Stimulated activated CD4-positive, alpha-beta T cell treated with anti-CD3 and anti-CD28 coated beads, Interleukin-1b, Interleukin-23, amount 100 ng/mL, for 48 hours (primary cell): Measurements from ENCODE around the gene CEP112.
"Not testable (repeated sequence)": the region's sequence is repeated elsewhere in the genome, so short reads cannot be mapped to it uniquely, and the experiment has no call there.

Experiments used
- DNase-seq: peaks from one replicate; pipeline ENCODE4 v3.0.0-alpha.2; 2020

CEP112 gene

DNA sequence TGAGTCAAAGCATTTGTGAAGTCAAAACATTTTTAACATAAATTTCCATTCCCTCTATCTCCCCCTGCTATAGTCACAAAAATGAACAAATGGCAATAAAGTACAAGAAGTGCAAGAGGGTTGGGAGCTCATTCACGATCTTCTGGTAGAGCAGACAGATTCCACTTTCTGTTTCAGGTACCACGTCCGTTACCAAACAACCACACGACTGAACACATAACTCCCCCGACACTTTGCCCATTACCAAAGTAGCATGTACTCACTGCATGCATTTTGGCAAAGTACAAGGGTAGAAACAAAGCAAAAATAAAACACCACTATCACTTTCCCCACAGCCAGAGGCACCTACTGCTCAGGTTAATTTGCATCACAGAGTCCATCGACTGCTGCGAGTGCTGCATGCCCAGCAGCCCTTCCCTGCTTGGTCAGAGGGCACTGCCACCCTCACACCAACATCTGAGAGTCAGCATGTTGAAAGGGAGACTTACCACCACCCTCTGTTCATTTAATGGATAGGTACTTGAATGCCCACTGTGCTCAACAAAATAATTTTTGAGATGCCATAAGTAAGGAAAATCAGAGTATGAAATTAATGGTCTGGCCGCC, 480.2 kb downstream of the CEP112 start:
- no peak for DNase-seq

DNA sequence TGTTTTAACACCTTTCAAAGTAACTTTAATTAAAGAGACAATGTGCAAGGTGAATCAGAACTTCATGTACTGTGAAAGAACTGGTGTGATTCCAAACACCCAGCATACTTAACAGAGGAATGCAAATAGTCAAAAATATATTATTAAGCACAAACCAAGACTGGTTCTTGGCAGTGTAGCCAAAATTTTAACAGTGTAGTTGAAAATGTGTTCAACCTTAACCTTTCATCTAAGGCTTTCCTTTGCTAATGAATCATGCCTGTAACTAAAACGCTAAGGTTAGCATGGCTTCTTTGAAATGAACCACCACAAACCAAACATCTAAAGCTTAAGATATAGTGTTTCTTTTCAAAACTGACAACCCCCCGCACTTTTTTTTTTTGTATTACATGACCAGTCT, 484.2 kb downstream of the CEP112 start:
- no peak for DNase-seq

DNA sequence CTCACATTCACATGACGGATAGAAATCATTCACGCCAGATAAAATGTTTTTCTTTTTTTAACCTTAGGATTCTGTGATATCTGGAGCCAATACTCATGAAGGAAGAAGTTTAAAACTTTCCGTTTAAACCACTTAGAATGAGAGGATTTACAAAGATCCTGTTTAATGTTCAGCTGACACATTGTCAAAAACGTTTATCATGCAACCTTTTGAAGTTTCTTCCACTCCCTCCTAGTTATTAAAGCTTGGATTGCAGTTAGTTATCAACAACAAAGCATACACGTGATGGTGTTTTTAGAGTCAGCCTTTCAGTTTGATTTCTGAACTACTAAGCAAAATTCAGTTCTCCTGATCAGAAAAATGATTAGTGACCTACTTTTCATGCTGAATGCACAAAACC, 487.2 kb downstream of the CEP112 start:
- no peak for DNase-seq

DNA sequence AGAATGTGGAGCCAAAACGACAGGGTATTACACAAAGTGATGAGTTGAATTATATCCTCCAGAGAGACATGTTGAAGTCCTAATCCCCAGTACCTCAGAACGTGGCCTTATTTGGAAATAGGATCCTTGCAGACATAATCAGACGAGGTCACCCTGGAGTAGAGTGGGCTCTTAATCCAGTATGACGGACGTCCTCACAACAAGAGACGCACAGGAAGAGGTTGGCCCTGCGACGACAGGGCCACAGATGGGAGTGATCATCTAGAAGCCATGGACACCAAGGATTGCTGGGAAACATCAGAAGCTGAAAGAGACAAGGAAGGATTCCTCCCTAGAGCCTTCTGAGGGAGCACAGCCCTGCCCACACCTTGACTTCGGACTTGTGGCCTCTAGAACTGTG, 488.0 kb downstream of the CEP112 start:
- DNase-seq = no peak

DNA sequence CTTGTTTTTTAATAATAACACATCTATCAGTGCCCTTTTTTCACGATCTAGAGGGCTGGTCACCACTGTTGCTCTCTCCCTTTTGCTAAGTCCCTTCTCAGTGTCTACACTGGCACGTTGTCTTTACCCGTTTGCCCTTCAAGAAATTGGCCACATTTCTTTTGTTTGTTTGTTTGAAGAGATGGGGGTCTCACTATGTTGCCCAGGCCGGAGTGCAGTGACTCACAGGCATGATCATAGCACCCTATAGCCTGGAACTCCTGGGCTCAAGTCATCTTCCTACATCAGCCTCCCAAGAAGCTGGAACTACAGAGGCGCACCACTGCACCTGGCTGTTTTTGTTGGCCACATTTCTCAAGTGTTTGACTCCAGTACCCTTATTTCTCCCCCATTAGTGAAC, 492.5 kb downstream of the CEP112 start:
- no peak for DNase-seq

DNA sequence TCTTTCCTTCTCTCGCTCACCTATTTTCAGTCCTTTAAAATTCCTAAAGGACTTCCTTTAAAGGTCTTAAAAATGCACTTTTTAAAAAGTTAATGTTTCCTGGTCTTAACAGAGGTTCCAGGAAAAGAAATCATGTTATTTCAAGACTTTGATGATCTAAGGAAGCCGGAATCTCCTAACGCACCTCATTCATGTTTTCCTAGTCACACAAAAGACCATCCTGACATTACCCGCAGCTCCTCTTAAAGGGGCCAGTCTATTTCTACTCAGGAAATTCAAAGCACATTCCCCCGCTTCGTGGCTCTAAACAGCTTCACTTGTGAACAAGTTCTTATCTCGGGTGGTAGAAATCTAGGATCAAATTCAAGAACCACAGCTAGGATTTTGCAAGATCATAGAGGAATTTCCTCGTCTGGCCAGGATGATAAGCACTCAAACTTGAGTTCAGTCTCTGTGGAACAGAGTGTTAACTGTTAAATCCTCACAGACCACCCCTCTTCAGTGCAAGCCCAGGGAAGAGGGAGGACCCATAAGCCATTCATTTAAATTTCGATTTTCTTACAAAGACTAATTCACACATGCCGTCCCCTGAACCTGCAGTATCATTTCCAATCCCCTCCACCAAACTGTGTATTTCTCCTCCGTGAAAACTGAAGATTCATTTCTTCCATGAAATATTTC, 493.4 kb downstream of the CEP112 start:
- no peak for DNase-seq

DNA sequence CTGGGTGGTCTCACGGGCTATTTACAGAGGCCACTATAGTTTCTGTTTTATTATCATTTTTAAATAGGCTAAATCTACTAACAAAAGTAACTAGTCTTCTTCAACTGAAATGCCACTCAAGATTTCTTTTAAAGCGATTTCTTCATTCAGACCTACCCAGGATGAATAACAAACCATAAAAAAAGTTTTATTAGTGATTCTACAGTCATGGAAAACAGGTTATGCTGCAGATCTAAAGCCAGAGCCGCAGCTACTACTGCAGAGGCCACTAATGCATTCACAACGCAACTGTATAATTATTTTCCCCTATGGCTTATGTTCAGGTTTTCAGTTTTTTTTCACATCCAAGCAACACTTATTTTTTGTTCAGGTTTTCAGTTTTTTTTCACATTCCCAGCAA, 494.3 kb downstream of the CEP112 start:
- no peak for DNase-seq

DNA sequence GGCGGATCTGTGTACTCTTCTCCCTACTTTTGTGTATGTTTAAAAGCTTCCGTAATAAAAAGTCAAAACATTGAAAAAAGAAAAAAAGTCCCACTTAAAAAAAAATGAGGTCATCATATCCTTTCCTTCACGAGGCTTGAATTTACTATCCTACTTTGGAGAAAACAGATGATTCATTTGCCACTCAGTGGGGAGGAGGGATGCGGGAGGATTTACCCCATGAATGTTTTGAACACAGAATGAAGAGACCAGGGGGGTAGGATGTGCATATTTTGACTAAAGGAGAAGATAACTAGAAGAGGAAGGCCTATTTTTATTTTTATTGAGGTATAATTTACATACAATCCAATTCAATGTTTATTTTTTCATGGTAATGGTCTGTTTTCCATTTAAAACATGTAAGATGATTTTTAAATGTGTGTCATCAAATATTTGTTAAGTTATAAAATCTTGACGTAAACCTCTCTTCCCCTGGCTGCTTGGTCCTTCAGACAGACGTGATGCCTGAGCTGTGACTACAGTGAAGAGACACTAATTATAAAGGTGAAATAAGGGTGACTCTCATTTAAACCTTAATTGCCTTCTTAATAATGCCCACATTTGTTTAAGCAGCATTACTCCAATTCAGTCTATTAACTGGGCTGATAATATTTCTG, 495.1 kb downstream of the CEP112 start:
- DNase-seq = no peak

DNA sequence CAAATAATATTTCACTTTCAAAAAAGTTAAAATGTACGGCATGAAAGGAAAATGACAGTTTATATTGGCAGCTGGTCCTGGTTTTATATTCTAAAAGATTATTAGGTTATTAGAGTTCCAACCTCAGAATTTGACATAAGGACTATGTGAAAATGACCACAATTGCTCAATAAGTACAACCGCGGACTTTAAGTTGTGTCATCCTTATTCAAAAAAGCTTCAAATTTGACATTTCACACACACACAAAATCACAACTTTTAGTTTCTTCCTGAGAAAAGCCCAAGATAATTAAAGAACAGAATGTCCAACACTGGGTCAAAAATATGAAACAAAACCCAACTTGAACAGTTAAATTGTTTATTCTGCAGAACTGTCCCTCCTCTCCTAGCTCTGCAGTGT, 497.3 kb downstream of the CEP112 start:
- no peak for DNase-seq

DNA sequence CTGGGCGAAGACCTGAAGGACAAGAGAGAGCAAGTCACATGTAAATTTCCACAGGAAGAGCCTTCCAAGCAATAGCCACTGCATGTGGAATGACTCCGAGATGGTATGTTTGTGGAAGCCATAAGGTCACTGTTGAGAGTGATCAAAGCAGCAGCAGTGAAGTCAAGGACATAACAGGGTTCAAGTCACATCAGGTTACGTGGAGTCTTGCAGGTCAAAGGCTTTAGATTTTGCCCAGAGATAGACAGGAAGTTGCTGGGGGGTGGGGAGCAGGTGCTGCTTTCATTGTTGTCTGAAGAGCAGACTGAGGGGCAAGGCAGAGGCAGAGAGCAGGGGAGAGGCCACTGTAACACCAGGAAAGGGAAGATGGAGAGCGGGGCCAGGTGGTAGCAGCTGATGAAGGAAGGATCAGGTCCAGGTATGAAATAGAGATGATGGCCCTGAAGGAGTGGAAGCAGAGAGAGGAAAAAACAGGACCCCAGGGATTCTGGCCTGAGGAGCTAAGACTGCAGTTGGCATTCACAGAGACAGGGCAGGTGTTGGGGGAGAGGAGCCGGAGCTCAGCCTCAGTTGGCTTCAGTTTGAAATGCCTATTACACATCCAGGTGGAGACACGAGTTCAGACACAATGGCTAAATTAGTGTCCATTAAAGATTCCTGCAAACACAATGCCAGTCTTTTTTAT, 501.2 kb downstream of the CEP112 start:
- no peak for DNase-seq

DNA sequence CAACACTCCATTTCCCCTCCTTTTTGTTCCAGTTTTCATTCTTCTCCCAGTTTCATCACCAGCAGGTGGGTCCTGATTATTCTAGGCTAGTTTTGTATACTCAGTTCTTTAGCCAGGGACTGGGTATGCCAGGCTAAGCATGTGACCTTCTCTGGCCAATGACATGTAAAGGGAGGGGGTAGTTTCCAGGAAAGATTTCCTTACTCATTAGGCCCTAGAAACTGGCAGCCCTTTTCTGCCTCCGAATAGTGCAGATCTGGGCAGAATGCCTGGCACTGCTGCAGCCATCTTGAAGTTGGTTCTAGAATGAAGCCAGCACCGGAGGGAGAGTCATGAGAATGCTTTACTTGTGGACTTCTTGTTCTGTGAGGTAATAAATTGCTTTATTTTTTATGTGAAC, 503.6 kb downstream of the CEP112 start:
- DNase-seq = no peak

DNA sequence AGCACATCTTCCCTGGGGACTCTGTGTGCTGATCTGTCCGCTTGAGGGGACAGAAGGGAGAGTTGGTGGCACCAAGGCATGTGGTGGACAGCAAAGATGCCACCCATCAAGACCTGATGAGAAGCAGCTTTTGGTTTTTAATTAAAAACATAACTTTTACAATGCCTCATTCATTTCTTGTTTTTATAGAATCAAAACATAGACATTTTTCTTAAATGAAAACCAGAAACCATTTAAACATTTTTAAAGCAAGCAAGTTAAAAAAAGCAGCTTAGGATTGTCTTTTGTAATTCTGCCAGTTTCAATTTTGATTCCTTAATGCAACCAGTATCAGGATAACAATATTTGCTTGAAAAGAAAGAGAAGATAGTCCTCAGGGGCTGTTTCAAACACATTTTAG, 506.8 kb downstream of the CEP112 start:
- no peak for DNase-seq

DNA sequence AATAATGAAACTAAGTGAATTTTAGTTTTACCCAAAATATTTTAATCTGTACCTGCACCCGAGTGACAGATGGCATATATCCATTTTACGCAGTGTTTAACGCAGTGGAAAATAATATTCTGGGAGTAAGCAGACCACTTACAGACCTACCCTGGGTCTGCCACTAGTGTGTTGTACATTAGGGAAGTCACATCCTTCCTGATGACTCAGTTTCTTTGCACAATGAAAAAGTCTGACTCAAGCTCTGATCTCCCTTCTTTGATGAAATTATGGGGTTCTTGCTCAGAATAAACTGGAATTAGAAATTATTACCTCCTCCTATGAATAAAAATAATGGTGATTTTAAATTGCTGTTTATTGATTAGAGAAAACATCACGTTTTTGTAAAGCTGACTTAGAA, 507.3 kb downstream of the CEP112 start:
- no peak for DNase-seq

DNA sequence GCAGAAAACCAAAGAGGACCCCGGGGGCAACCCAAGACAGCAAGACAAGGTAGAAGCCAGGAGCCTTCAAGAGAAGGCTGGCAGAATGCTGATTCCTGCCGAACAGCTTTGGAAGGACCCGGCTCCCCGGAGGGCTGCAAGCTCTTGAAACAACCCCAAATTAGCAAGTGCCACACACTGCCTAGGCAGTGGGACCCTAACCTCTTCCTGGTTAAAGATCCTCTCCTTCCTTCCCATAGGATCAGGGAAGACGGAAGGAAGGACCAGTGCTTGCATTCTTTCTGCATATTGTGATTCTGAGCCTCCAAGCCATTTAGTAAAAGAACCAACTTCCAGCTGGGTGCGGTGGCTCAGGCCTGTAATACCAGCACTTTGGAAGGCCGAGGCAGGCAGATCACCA, 508.5 kb downstream of the CEP112 start:
- no peak for DNase-seq

DNA sequence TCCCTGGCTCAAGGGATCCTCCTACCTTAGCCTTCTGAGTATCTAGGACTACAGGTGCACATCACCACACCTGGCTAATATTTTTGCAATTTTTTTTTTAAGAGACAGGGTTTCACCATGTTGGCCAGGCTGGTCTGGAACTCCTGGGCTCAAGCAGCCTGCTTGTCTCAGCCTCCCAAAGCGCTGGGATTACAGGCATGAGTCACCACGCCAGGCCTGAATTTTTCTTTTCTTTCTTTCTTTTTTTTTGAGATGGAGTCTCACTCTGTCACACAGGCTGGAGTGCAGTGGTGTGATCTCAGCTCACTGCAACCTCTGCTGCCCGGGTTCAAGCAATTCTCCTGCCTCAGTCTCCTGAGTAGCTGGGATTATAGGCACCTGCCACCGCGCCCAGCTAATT, 510.2 kb downstream of the CEP112 start:
- not testable (repeated sequence) for DNase-seq

DNA sequence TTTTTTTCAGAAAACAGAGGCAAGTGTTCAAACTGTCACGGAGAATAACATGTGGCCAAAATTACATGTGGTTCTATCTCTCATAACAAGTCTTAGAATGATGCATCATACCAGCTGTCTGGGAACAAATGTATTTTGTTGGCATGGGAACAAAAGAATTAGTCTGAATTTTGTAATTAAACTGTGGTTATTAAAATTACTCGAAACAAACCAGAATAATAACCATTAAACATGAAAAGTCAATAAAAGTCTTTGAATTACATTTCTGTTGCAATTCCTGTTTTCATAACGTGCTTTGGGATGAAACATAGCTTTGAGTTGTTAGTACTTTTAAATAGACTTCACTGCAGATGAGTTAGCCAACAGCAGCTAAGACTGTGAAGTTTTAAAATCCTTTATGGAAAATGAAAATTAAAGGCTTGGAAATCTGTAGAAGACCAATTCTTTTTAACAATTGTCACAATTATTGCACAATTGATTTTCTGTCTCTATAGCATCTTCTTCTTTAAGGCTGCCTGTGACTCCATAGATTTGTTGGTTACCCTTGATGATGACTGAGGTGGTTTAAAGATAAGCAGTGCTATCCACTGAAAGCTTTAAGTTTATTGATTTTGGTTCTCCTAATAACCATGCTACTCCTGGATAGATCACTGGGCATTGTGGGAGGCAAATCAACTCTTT, 512.6 kb downstream of the CEP112 start:
- no peak for DNase-seq

DNA sequence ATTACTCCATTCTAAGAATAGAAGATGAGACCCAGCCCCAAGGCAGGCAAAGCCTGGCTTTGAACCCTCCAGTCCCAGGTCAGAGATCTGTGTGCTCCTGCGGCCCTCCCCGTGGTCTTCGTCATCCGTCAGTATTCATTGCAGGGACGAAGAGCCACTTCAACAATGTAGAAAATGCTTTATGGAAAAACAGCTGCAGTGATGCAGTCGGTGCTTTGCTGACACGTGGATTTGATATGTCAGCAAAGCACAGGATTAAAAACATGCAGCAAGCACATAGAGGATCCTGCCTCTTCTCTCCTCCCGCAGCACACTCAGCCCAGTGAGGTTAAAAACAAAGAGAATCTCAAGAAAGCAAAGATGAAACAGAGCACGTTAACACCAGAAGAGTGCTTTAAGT, 513.4 kb downstream of the CEP112 start:
- no peak for DNase-seq

DNA sequence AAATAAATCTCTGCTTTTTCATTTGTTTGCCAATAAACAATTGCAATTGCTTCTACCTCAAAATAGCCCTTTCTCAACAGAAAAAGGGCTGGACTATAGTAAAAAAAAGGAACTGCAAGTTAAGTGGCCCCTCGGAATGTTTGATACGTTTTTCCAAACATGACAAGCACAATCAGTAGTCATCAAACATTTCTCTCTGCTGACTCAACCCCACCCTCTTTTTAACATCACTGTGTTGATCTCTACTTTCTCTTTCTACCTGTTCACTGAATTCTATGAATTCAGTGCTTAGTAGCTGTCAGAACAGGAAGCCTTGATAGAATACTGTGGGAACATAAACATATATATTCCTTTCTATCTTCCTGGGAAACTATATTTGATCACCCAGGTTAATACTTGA, 514.0 kb downstream of the CEP112 start:
- no peak for DNase-seq

DNA sequence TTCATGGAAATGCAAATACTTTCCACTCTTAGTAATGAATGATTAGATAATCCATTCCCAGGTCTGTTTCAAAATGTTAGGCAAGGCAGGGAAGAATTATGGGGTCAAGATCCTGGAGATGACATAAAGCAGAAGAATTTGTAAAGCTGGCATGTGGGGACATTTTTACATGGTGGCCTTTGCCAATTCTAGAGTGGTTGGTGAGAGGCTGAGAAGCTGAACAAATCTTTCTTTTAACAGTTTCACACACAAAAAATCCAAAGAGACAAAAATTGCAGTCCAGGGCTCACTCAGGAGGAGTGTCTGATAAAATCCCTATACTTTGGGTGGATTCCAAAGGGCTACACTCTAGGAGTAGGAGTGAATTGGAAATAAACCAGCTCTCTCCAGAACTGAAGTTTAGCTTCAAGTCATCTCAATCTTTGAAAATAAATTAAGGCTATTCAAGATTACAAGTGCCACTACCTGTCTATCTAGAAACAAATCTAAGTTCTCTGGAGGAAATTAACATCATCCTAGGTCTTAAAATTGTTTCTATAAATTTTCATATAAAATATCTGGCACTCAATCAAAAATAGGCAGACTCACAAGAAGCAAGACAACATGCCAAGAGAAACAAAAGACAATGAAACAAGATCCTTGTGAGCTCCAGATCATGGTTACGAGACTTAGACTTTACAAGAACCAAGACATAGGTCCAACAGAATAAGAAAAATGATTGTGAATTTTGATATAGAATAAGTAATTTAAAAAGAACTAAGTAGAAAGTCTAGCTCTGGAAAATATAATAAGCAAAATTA, 517.5 kb downstream of the CEP112 start:
- no peak for DNase-seq

DNA sequence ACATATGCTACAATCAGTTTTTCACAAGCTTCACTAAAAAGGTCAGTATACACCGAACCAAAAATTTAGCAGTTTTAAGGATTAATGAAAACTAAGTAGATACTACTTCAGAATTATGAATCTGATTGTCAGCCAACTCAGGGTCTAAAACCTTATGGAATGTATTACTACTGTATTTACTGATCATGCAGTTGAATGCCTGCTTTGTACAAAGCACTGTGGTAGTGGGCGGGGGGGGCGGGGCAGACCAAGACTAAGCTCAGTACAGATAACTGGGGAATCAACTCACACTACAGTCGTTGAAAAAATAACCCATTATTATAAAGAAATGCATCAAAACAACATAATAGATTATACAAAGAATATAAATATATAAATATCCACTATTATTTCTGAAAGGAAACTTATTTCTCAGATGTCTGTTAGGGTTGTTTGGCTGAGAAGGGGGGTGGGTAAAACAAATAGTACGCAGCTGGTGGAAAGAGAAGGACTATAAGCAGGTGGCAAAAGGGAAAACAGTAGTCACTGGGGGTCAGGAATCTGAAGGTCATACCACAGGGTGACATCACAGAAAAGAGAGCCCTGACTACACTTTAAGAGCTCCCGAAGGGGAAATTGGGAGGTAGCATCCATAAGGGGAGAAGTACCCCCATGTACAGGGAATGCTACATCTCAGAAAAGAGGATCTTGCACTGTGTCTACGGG, 521.1 kb downstream of the CEP112 start:
- no peak for DNase-seq

DNA sequence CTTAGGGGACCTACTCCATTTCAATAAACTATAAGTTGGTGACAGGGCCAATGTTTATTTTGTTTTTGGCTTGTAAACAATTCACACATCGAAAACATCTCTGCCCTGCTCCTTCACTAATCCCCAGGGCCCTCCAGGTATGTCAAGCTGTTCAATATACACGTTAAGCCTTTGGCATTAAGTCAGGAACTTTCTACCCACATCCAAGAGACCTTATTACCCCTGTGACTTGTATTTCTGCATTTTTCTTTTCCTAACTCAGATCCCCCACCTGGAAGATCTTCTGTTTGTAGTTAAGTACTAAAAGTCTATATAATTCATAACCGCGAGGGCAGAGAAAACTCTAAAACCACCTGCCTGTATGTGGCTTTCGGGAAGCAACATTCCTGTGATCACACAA, 523.7 kb downstream of the CEP112 start:
- no peak for DNase-seq

DNA sequence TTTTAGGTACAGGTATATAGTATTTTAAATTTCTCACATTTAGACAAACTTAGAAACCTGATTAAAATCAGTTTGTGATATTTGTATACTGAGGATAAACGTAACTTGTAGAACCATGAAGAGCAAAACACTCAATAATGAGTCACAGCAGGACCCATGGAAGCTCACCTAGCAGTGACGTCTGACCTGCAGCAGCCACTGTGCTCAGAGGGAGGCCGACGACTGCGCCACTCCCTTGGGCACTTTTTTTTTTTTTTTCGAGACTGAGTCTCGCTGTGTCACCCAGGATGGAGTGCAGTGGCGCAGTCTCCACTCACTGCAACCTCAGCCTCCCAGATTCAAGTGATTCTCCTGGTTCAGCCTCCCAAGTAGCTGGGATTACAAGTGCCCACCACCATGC, 524.3 kb downstream of the CEP112 start:
- no peak for DNase-seq
